ENCODE results near the gene WDTC1. TPM values are rescaled to one million over a fixed set of nuclear protein-coding genes. Genes with fewer than 3 reads are reported as not detected.

WDTC1 gene
- total and polyA plus RNA-seq, 9 of the 15 experiments (the other 6 are each of a cell fraction or from before 2014, with no cell fraction given), result 0.18 to 32.3 (median 8.8) TPM

DNA sequence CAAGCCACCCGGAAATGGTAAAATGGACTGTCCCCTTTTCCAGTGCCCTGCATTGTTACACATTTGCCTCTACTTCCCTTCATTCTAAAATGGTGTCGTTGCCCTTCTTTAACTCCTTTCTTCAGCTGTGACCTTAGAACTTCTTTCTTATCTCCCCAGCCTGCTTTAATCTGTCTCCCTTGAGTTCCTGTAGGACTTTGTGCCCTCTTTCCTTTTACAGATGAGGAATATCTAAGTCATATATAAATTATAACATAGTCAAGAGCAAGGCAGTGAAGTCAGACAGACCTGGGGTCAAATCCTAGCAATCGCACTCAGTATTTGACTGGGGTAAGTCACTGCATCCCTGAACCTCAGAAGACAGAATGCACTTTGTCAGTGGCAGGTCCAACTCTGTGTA lies 56.1 kb downstream of the WDTC1 start (continued):
- TF ChIP-seq, protein P1, sequence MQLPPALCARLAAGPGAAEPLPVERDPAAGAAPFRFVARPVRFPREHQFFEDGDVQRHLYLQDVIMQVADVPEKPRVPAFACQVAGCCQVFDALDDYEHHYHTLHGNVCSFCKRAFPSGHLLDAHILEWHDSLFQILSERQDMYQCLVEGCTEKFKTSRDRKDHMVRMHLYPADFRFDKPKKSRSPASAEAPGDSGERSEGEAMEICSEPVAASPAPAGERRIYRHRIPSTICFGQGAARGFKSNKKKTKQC (CRISPR knock-in tag; IDR thresholded peaks at IDR 0.05), result no peak

DNA sequence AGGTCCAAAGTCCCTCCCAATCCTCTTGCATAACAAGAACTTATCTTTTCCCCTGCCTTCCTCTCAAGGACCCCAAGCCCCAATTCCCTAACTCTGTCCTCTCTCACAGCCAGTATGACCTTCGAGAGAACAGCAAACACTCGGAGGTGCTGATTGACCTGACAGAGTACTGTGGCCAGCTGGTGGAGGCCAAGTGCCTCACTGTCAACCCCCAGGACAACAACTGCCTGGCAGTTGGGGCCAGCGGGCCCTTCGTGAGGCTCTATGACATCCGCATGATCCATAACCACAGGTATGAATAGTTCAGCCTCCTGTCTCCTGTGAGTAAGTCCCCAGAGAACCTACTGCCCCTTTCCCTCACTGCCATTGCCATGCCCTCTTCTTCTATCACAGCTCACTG lies 57.7 kb downstream of the WDTC1 start:
- in situ Hi-C loops (cut with MboI), result no loop called here
- Histone ChIP-seq H4K20me1 (replicated peaks; ENCODE audit: control insufficient read depth, insufficient read depth, low read length) (no peaks in the 10 kb centered on the region; the same call in 1 of the 2 replicates), H3K4me2 (ENCODE audit: insufficient read depth, low read length) (no peak overlapping the region), H3K36me3 (ENCODE audit: control insufficient read depth, insufficient read depth, low read length) (peaks cover 31% of the 10 kb centered on the region; the same call in 2 of the 3 replicates), H3K9me1 (ENCODE audit: control insufficient read depth, insufficient read depth, low read length) (peaks cover 3% of the 10 kb centered on the region), H3K27ac (ENCODE audit: extremely low read depth, low read depth, low read length) (no peak overlapping the region), H3K27me3 (ENCODE audit: control insufficient read depth in 2 of 2, insufficient read depth in 2 of 2, low read length in 2 of 2) (no peaks in the 10 kb centered on the region), H3K9me3 (replicated peaks; ENCODE audit: control insufficient read depth, insufficient read depth, low read depth, low read length) (no peaks in the 10 kb centered on the region), H3K4me3 (no peak overlapping the region), H3K9ac (ENCODE audit: insufficient read depth in 1 of 2, low read depth in 2 of 2, low read length in 2 of 2) (peak overlapping the region in 1 of 2 experiments; percentile 38; a peak in 1 of 4 replicates), H3K79me2 (ENCODE audit: control insufficient read depth, insufficient read depth, low read length) (no peaks in the 10 kb centered on the region), H3K4me1 (replicated peaks in 1 of 2; ENCODE audit: control insufficient read depth in 2 of 2, insufficient read depth in 2 of 2, low read length in 2 of 2) (0 out of 5 replicates have a peak, but pooled peaks cover 0 to 2% of the 10 kb centered on the region in 2 experiments), H2AFZ (ENCODE audit: low read depth, low read length) (no peak overlapping the region)
- DNase-seq (ENCODE audit: extremely low read depth in 1 of 4, low spot score in 3 of 4) (no peak), FAIRE-seq (no peak), ATAC-seq (no peak)
- intact Hi-C loops (cut with micrococcal nuclease), result no loop called here
- 71% methylated on average over 5 of the region's 5 CpGs for WGBS (ENCODE audit: insufficient coverage, low coverage, missing lambda C conversion rate)
- TF ChIP-seq BCOR (IDR thresholded peaks at IDR 0.05) (no peak), ZNF311 (CRISPR knock-in tag; IDR thresholded peaks at IDR 0.05) (no peak), ZNF431 (CRISPR knock-in tag; IDR thresholded peaks at IDR 0.05) (no peak), ZNF778 (CRISPR knock-in tag; IDR thresholded peaks at IDR 0.05) (no peak), SRSF1 (IDR thresholded peaks at IDR 0.05; ENCODE audit: low read depth, low read length) (no peak), NFRKB (IDR thresholded peaks at IDR 0.05; ENCODE audit: low read depth) (no peak), ZNF282 (CRISPR knock-in tag; IDR thresholded peaks at IDR 0.05) (no peak)
- TF ChIP-seq, protein P2, sequence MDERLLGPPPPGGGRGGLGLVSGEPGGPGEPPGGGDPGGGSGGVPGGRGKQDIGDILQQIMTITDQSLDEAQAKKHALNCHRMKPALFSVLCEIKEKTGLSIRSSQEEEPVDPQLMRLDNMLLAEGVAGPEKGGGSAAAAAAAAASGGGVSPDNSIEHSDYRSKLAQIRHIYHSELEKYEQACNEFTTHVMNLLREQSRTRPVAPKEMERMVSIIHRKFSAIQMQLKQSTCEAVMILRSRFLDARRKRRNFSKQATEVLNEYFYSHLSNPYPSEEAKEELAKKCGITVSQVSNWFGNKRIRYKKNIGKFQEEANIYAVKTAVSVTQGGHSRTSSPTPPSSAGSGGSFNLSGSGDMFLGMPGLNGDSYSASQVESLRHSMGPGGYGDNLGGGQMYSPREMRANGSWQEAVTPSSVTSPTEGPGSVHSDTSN (CRISPR knock-in tag; IDR thresholded peaks at IDR 0.05; ENCODE audit: low read depth), result no peak
- TF ChIP-seq, protein P2 (tag; conservative IDR thresholded peaks at IDR 0.05; ENCODE audit: low read depth), result no peak
- TF ChIP-seq, protein P3, sequence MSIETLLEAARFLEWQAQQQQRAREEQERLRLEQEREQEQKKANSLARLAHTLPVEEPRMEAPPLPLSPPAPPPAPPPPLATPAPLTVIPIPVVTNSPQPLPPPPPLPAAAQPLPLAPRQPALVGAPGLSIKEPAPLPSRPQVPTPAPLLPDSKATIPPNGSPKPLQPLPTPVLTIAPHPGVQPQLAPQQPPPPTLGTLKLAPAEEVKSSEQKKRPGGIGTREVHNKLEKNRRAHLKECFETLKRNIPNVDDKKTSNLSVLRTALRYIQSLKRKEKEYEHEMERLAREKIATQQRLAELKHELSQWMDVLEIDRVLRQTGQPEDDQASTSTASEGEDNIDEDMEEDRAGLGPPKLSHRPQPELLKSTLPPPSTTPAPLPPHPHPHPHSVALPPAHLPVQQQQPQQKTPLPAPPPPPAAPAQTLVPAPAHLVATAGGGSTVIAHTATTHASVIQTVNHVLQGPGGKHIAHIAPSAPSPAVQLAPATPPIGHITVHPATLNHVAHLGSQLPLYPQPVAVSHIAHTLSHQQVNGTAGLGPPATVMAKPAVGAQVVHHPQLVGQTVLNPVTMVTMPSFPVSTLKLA (conservative IDR thresholded peaks at IDR 0.05), result no peak
- no TSS peak for BruUV-seq (replicated peaks)
- ChIA-PET CTCF (ENCODE audit: low intra/inter-chr PET ratio) (no interaction called here), POLR2A (no interaction called here)

Data from K562 (cell line).